HepG2 (cell line): ENCODE data around the gene RAB36. TPM values are rescaled to one million over a fixed set of nuclear protein-coding genes. Genes with fewer than 3 reads are reported as not detected.

Source experiments
- ATAC-seq: fragments of 200-7000 bp; cut with Tn5 transposase; 3 replicates; pipeline ENCODE4 v1.9.1; 2020; ENCODE audit warnings: mild to moderate bottlenecking, moderate library complexity
- BruUV-seq: library from RNA; stranded (reverse); fragments of 400-500 nt; replicated peaks from 2 replicates; lab custom pipeline; 2021; lab: Mats Ljungman, UMichigan
- CTCF ChIA-PET: fragments of 300-600 bp; formaldehyde crosslinking; extraction: SDS; loops from one replicate; lab custom pipeline; 2021; ENCODE audit warnings: low total read pairs, inconsistent platforms, low intra/inter-chr PET ratio; lab: Yijun Ruan, JAX
- POLR2A ChIA-PET: fragments of 350-600 bp; sonication (Branson Sonifier 250); formaldehyde crosslinking; loops from one replicate; lab custom pipeline; 2020; ENCODE audit warnings: antibody characterized with exemption, inconsistent platforms; lab: Yijun Ruan, JAX
- DNase-seq: peaks from one replicate; pipeline ENCODE4 v3.0.0-alpha.2; 2015; ENCODE audit warnings: low spot score
- FAIRE-seq: peaks from 3 replicates; lab custom pipeline; 2011; peaks lifted over from hg19 to GRCh38; lab: Jason Lieb, UNC
- H2AFZ ChIP-seq: one replicate; pipeline ENCODE4 v1.6.1; 2011; ENCODE audit warnings: low read length, inconsistent platforms
- H3K27ac ChIP-seq: fragments of 300-600 bp; 3 replicates; pipeline ENCODE4 v1.8.0; 2011; ENCODE audit warnings: mixed run types, mild to moderate bottlenecking, mixed read lengths, low read length, inconsistent platforms; ENCODE audit not compliant: insufficient read depth; ENCODE audit errors: extremely low read length
- H3K27me3 ChIP-seq, 2 experiments: fragments of 200-600 bp in 1 of 2; 2 replicates in 1 of 2; 3 replicates in 1 of 2; pipeline versions ENCODE4 v1.6.0 to v1.8.0; 2011; ENCODE audit warnings: low read length in 2 of 2, mild to moderate bottlenecking in 2 of 2, moderate library complexity in 2 of 2, inconsistent platforms in 1 of 2; ENCODE audit not compliant: insufficient read depth in 2 of 2, control insufficient read depth in 1 of 2
- H3K36me3 ChIP-seq, 2 experiments: fragments of 200-600 bp in 1 of 2; replicated peaks in 1 of 2; 2 replicates in 1 of 2; 3 replicates in 1 of 2; pipeline versions ENCODE4 v1.5.1 to v1.8.0; 2011; ENCODE audit warnings: low read length in 2 of 2, inconsistent platforms in 1 of 2; ENCODE audit not compliant: insufficient read depth in 2 of 2, control insufficient read depth in 1 of 2
- H3K4me1 ChIP-seq: 2 replicates; pipeline ENCODE4 v1.5.1; 2012; ENCODE audit warnings: low read length, inconsistent platforms; ENCODE audit not compliant: insufficient read depth
- H3K4me2 ChIP-seq: 2 replicates; pipeline ENCODE4 v1.6.0; 2011; ENCODE audit warnings: low read depth, low read length, inconsistent platforms
- H3K4me3 ChIP-seq, 3 experiments: fragments of 200-600 bp in 1 of 3; sonication (generic), shearing (Covaris generic) in 1 of 3; replicated peaks in 1 of 3; 2 replicates each; pipeline ENCODE4 v1.5.1; 2011 to 2016; ENCODE audit warnings: low read length in 3 of 3, inconsistent platforms in 2 of 3, low read depth in 2 of 3, mild to moderate bottlenecking in 2 of 3, control low read depth in 1 of 3, mixed read lengths in 1 of 3; ENCODE audit not compliant: insufficient read depth in 1 of 3
- H3K79me2 ChIP-seq: one replicate; pipeline ENCODE4 v1.6.1; 2011; ENCODE audit warnings: low read length, inconsistent platforms; ENCODE audit not compliant: insufficient read depth
- H3K9ac ChIP-seq: 2 replicates; pipeline ENCODE4 v1.6.0; 2011; ENCODE audit warnings: mild to moderate bottlenecking, low read depth, low read length, inconsistent platforms; ENCODE audit not compliant: insufficient read depth
- H3K9me3 ChIP-seq: 2 replicates; pipeline ENCODE4 v1.5.1; 2012; ENCODE audit warnings: mild to moderate bottlenecking, low read length
- H4K20me1 ChIP-seq: 2 replicates; pipeline ENCODE4 v1.6.0; 2011; ENCODE audit warnings: inconsistent platforms, mild to moderate bottlenecking, low read length, moderate library complexity; ENCODE audit not compliant: insufficient read depth
- AGO2 ChIP-seq: fragments of 200-400 bp; formaldehyde crosslinking; optimal IDR thresholded peaks from 2 replicates; pipeline ENCODE3; 2017; ENCODE audit warnings: mild to moderate bottlenecking, low read depth, low read length, moderate library complexity
- ARNTL ChIP-seq: sonication (generic); formaldehyde crosslinking; IDR thresholded peaks from 2 replicates; pipeline ENCODE4 v1.4.0; 2020; ENCODE audit warnings: mild to moderate bottlenecking, missing genetic modification reagents
- CENPT ChIP-seq: sonication (generic); formaldehyde crosslinking; IDR thresholded peaks from 2 replicates; pipeline ENCODE4 v1.8.0; 2022; ENCODE audit warnings: low read depth, mild to moderate bottlenecking, moderate library complexity, missing genetic modification reagents
- ESRRA ChIP-seq: sonication (generic); formaldehyde crosslinking; IDR thresholded peaks from 2 replicates; pipeline ENCODE4 v1.5.1; 2020; ENCODE audit warnings: mild to moderate bottlenecking, low read depth, missing genetic modification reagents
- MTF1 ChIP-seq: sonication (generic); formaldehyde crosslinking; IDR thresholded peaks from 2 replicates; pipeline ENCODE4 v1.5.0; 2020; ENCODE audit warnings: missing genetic modification reagents
- PLRG1 ChIP-seq: fragments of 450-650 bp; conservative IDR thresholded peaks from 2 replicates; pipeline ENCODE4 v1.6.1; 2016
- POLR2G ChIP-seq: fragments of 200-400 bp; formaldehyde crosslinking; IDR thresholded peaks from 2 replicates; pipeline ENCODE4 v1.6.1; 2018; ENCODE audit warnings: mild to moderate bottlenecking, low read depth, low read length, moderate library complexity
- SRY ChIP-seq: sonication (generic); formaldehyde crosslinking; IDR thresholded peaks from 2 replicates; pipeline ENCODE4 v1.8.0; 2022; ENCODE audit warnings: mild to moderate bottlenecking, missing genetic modification reagents
- ZFP62 ChIP-seq: sonication (generic); formaldehyde crosslinking; IDR thresholded peaks from 2 replicates; pipeline ENCODE4 v1.4.0; 2020; ENCODE audit warnings: missing genetic modification reagents
- ZFP90 ChIP-seq: sonication (generic); formaldehyde crosslinking; IDR thresholded peaks from 2 replicates; pipeline ENCODE4 v1.8.0; 2022; ENCODE audit warnings: missing genetic modification reagents, mild to moderate bottlenecking, inconsistent platforms, borderline replicate concordance
- ZNF430 ChIP-seq: sonication (generic); formaldehyde crosslinking; IDR thresholded peaks from 2 replicates; pipeline ENCODE4 v1.9.0; 2021; ENCODE audit warnings: mild to moderate bottlenecking, missing genetic modification reagents
- ZNF589 ChIP-seq: sonication (generic); formaldehyde crosslinking; conservative IDR thresholded peaks from 2 replicates; pipeline ENCODE4 v1.8.0; 2022; ENCODE audit warnings: mild to moderate bottlenecking, moderate library complexity, missing genetic modification reagents
- ZNF775 ChIP-seq: sonication (generic); formaldehyde crosslinking; IDR thresholded peaks from 2 replicates; pipeline ENCODE4 v1.4.0; 2020; ENCODE audit warnings: missing genetic modification reagents, mild to moderate bottlenecking, moderate library complexity, borderline replicate concordance
- ZNF850 ChIP-seq: sonication (generic); formaldehyde crosslinking; conservative IDR thresholded peaks from 2 replicates; pipeline ENCODE4 v1.9.0; 2021; ENCODE audit warnings: mild to moderate bottlenecking, missing genetic modification reagents
- ZSCAN29 ChIP-seq: sonication (generic); formaldehyde crosslinking; conservative IDR thresholded peaks from 2 replicates; pipeline ENCODE4 v1.4.0; 2020; ENCODE audit warnings: mild to moderate bottlenecking, missing genetic modification reagents
- WGBS: methylation state at CpG from one replicate; pipeline ENCODE4 v1.1.6; 2017; ENCODE audit warnings: low lambda C conversion rate; 5-methylcytosine and 5-hydroxymethylcytosine counted together
- in situ Hi-C: cut with HindIII; loops from 2 replicates; pipeline ENCODE4 v1.10.0; 2017; ENCODE audit warnings: low pct_unique_long_range_greater_than_20kb; ENCODE audit not compliant: extremely low pct_ligation_motif_present
- intact Hi-C: fragments of 100-400 bp; cut with micrococcal nuclease; formaldehyde crosslinking; loops from one replicate; pipeline ENCODE4 v1.10.0; 2022; ENCODE audit not compliant: unreplicated experiment
- polyA plus RNA-seq, 8 experiments: library from polyadenylated mRNA; depleted of rRNA in 3 of 8; stranded (reverse) in 7 of 8; unstranded in 1 of 8; fragments of >200 nt; fragmentation: Illumina TruSeq in 4 of 8; extraction: Trizol in 4 of 8; gene quantifications; 2 replicates each; pipeline versions ENCODE4 v1.2.1 to v1.2.3, GENCODE V29; 2011 to 2016; ENCODE audit warnings: low read depth in 4 of 8, missing spikeins in 1 of 8, mixed read lengths in 1 of 8; ENCODE audit not compliant: insufficient read depth in 1 of 8
- total RNA-seq, 5 experiments: library from RNA; depleted of rRNA; stranded (reverse); fragments of >200 nt; fragmentation: Illumina TruSeq; extraction: Trizol; gene quantifications; 2 replicates each; pipeline ENCODE4 v1.2.3, GENCODE V29; 2016; ENCODE audit warnings: low read depth in 1 of 5
- TF ChIP-seq, protein P1 (sequence below): sonication (generic); formaldehyde crosslinking; IDR thresholded peaks from 2 replicates; pipeline ENCODE4 v1.5.0; 2020; ENCODE audit warnings: mild to moderate bottlenecking, missing genetic modification reagents, moderate library complexity

RAB36 gene
- total and polyA plus RNA-seq, 2 of the 13 experiments (the other 11 are each of a cell fraction or from before 2014, with no cell fraction given), result 0.24 to 0.86 TPM

DNA sequence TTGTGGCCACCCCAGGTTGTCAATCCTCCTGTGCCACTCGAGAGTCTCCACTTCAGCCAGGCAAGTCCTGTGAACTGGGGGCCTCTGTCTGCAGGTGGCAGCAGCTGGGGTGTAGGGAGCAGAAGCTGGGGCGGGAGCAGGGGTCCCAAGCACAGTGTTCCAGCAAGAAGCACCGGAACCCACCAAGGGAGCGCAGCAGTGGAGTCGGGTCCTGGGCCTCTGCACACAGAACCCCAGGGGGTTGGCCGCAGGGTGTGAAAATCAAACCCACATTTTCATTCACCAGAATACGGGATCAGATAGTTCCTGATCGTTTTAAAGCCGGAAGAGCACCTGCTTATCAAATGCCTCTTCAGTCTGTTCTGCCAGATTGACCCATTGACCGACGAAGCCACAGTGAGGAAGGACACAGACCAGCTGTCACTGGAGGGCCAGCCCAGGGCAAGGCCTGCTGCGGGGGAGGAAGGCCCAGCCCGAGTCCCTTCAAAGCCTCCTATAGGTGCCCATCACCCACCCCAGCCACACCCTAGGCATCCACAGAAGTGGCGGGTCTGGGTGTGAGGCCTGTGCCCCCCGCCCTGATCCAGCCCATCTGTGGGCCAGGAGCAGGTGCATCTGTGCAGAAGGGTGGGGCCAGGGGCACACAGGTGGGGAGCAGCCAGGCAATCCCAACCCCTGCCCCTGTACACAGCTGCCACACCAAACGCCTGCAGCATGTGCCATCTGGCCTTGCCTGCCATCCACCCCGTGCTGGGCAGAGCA, 37.6 kb upstream of the RAB36 start:
- H3K27ac ChIP-seq, result no peak overlapping the region
- BruUV-seq, result no TSS peak
- in situ Hi-C loops, result no loop called here
- H3K36me3 ChIP-seq, result peaks cover under 1 to 7% of the 10 kb centered on the region in 2 experiments; a peak in 2 of 5 replicates
- ATAC-seq (no peak), FAIRE-seq (no peak), DNase-seq (no peak)
- no peak overlapping the region for H3K4me2 ChIP-seq
- H3K9ac ChIP-seq, result no peak overlapping the region
- H3K4me3 ChIP-seq, result no peak overlapping the region
- POLR2A ChIA-PET, result interaction anchor here (1.4 to 1.6 kb wide), 2 partner anchors 36 to 148 kb away, joined by 4 read pairs; no protein-coding TSS in a partner anchor
- H2AFZ ChIP-seq, result no peak overlapping the region
- intact Hi-C loops, result no loop called here
- CTCF ChIA-PET, result no interaction called here
- no peaks in the 10 kb centered on the region for H4K20me1 ChIP-seq
- H3K9me3 ChIP-seq, result no peaks in the 10 kb centered on the region
- H3K4me1 ChIP-seq, result peaks cover 10% of the 10 kb centered on the region; the same call in 1 of the 2 replicates
- no peak for TF ChIP-seq MTF1 (CRISPR knock-in tag)
- TF ChIP-seq AGO2, result peak; percentile 38
- 94% methylated on average over 11 of the region's 17 CpGs for WGBS
- H3K79me2 ChIP-seq, result no peaks in the 10 kb centered on the region
- H3K27me3 ChIP-seq, result no peaks in the 10 kb centered on the region

DNA sequence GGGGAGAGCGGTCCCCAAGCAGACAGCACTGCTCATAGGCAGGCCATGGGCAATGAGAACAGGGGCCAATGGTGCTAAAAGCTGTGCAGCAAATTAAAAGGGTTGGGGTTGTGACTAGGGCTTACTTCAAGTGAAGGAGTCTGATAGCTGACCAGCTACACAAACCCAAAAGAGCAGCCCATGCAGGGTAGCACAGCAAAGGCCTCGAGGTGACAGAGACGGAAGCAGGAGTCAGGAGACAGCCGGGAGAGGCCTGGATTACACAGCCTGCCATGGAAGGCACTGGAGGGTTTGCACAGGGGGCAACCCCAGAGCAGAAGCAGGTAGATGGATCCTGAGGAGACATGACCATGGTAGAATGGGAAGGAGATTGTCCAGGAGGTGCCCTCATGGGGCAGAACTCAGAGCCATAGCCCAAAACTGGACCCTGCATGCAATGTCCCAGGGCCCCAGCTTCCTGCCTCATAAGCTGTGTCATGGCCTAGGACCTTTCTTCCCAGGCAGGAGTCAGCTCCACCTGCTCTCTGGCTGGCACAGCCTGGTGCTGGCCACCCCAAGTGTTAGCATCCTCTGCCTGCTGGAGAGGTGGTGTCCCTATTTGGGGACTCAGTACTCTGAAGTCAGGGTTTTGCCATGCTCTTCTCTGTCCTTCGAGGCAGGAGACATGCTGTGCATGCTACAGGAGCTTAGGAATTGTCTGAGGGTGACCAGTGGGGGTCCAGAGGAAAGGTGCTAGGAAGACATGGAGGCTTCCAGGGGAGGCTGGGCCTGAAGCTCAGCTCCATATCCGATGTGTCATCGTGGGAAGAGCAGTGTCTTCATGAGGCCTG, 36.8 kb upstream of the RAB36 start:
- H3K4me1 ChIP-seq, result peaks cover 10% of the 10 kb centered on the region; the same call in 1 of the 2 replicates
- no peak overlapping the region for H2AFZ ChIP-seq
- FAIRE-seq (no peak), DNase-seq (no peak), ATAC-seq (no peak)
- no peak overlapping the region for H3K4me3 ChIP-seq
- H3K27me3 ChIP-seq, result no peaks in the 10 kb centered on the region
- POLR2A ChIA-PET, result no interaction called here
- no peaks in the 10 kb centered on the region for H3K79me2 ChIP-seq
- intact Hi-C loops (no loop called here), in situ Hi-C loops (no loop called here)
- WGBS, result 97% methylated on average over 5 of the region's 7 CpGs
- H3K27ac ChIP-seq, result no peak overlapping the region
- no peaks in the 10 kb centered on the region for H4K20me1 ChIP-seq
- no TSS peak for BruUV-seq
- H3K9ac ChIP-seq, result no peak overlapping the region
- no peak overlapping the region for H3K4me2 ChIP-seq
- no peaks in the 10 kb centered on the region for H3K9me3 ChIP-seq
- peaks cover 2 to 7% of the 10 kb centered on the region in 2 experiments; a peak in 3 of 5 replicates for H3K36me3 ChIP-seq
- CTCF ChIA-PET, result no interaction called here
- no peak for TF ChIP-seq PLRG1
- TF ChIP-seq POLR2G, result no peak
- TF ChIP-seq CENPT, result no peak
- TF ChIP-seq ZNF589 (CRISPR knock-in tag), result no peak
- no peak for TF ChIP-seq ZNF775 (CRISPR knock-in tag)
- no peak for TF ChIP-seq SRY (CRISPR knock-in tag)
- TF ChIP-seq ZFP90 (CRISPR knock-in tag), result no peak
- TF ChIP-seq, protein P1, sequence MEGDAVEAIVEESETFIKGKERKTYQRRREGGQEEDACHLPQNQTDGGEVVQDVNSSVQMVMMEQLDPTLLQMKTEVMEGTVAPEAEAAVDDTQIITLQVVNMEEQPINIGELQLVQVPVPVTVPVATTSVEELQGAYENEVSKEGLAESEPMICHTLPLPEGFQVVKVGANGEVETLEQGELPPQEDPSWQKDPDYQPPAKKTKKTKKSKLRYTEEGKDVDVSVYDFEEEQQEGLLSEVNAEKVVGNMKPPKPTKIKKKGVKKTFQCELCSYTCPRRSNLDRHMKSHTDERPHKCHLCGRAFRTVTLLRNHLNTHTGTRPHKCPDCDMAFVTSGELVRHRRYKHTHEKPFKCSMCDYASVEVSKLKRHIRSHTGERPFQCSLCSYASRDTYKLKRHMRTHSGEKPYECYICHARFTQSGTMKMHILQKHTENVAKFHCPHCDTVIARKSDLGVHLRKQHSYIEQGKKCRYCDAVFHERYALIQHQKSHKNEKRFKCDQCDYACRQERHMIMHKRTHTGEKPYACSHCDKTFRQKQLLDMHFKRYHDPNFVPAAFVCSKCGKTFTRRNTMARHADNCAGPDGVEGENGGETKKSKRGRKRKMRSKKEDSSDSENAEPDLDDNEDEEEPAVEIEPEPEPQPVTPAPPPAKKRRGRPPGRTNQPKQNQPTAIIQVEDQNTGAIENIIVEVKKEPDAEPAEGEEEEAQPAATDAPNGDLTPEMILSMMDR (CRISPR knock-in tag), result no peak
- no peak for TF ChIP-seq ZNF850 (CRISPR knock-in tag)
- no peak for TF ChIP-seq ZNF430 (CRISPR knock-in tag)
- no peak for TF ChIP-seq ESRRA (CRISPR knock-in tag)
- TF ChIP-seq ZSCAN29, result no peak
- no peak for TF ChIP-seq ZFP62
- TF ChIP-seq ARNTL (CRISPR knock-in tag), result no peak
